Measurements from ENCODE around the gene TM2D3.

- TF ChIP-seq ARID4B (CRISPR knock-in tag; IDR thresholded peaks at IDR 0.05; ENCODE audit: borderline replicate concordance), result no peak
- no peak for TF ChIP-seq CTCF (IDR thresholded peaks at IDR 0.05)
- no peak for TF ChIP-seq MAX (CRISPR knock-in tag; IDR thresholded peaks at IDR 0.05)
- TF ChIP-seq FOXP1 (CRISPR knock-in tag; IDR thresholded peaks at IDR 0.05; ENCODE audit: borderline replicate concordance), result no peak
- TF ChIP-seq PRDM15 (CRISPR knock-in tag; IDR thresholded peaks at IDR 0.05), result no peak
- no peak for TF ChIP-seq ZNF416 (CRISPR knock-in tag; IDR thresholded peaks at IDR 0.05)
- TF ChIP-seq NFYB (CRISPR knock-in tag; conservative IDR thresholded peaks at IDR 0.05; ENCODE audit: low read depth), result no peak
- no peak for TF ChIP-seq PREB (CRISPR knock-in tag; IDR thresholded peaks at IDR 0.05; ENCODE audit: borderline replicate concordance)
- no peak for TF ChIP-seq IRF2 (CRISPR knock-in tag; IDR thresholded peaks at IDR 0.05; ENCODE audit: borderline replicate concordance, low read depth)
- no peak for TF ChIP-seq CREB1 (CRISPR knock-in tag; IDR thresholded peaks at IDR 0.05)
- no peak for TF ChIP-seq ETV6 (CRISPR knock-in tag; IDR thresholded peaks at IDR 0.05)
- TF ChIP-seq SP1 (CRISPR knock-in tag; conservative IDR thresholded peaks at IDR 0.05), result no peak
Observed at GRCh38 chr15:101646672-101647071, 5.5 kb downstream of the TM2D3 start.

Measured in WTC11 (cell line).